Measurements from ENCODE around the gene FBXO21.

FBXO21 gene

DNA sequence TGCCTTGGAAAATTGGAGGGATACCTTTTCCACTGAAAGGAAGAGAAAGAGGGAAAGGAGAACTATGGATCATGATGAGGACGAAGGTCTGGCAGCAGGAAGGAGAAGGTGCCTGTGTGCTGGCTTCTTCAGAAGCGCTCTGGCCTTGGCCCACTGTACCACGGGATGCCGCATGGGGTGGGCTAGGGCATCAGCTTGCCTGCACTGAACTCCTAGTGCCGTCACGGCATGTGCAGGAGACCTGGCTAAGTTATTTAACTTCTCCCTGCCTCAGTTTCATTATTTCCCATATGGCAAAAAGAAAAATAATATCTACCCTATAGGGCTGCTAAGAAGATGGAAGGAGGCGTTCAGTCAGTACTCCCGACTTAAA lies 28.1 kb downstream of the FBXO21 start:
- Histone ChIP-seq H3K9me3 (ENCODE audit: severe bottlenecking) (no peaks in the 10 kb centered on the region), H3K27me3 (ENCODE audit: insufficient read depth, poor library complexity, severe bottlenecking) (no peaks in the 10 kb centered on the region), H3K4me1 (ENCODE audit: insufficient read depth, poor library complexity, severe bottlenecking) (no peaks in the 10 kb centered on the region), H3K36me3 (ENCODE audit: low read depth) (peaks cover 58% of the 10 kb centered on the region), H3K4me3 (ENCODE audit: severe bottlenecking) (no peak overlapping the region), H3K27ac (ENCODE audit: poor library complexity, severe bottlenecking) (no peak overlapping the region)
- DNase-seq (ENCODE audit: low spot score), result no peak
- TF ChIP-seq, protein P1, sequence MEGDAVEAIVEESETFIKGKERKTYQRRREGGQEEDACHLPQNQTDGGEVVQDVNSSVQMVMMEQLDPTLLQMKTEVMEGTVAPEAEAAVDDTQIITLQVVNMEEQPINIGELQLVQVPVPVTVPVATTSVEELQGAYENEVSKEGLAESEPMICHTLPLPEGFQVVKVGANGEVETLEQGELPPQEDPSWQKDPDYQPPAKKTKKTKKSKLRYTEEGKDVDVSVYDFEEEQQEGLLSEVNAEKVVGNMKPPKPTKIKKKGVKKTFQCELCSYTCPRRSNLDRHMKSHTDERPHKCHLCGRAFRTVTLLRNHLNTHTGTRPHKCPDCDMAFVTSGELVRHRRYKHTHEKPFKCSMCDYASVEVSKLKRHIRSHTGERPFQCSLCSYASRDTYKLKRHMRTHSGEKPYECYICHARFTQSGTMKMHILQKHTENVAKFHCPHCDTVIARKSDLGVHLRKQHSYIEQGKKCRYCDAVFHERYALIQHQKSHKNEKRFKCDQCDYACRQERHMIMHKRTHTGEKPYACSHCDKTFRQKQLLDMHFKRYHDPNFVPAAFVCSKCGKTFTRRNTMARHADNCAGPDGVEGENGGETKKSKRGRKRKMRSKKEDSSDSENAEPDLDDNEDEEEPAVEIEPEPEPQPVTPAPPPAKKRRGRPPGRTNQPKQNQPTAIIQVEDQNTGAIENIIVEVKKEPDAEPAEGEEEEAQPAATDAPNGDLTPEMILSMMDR (IDR thresholded peaks at IDR 0.05; ENCODE audit: poor library complexity, severe bottlenecking), result no peak
- ATAC-seq (ENCODE audit: low read depth), result no peak

DNA sequence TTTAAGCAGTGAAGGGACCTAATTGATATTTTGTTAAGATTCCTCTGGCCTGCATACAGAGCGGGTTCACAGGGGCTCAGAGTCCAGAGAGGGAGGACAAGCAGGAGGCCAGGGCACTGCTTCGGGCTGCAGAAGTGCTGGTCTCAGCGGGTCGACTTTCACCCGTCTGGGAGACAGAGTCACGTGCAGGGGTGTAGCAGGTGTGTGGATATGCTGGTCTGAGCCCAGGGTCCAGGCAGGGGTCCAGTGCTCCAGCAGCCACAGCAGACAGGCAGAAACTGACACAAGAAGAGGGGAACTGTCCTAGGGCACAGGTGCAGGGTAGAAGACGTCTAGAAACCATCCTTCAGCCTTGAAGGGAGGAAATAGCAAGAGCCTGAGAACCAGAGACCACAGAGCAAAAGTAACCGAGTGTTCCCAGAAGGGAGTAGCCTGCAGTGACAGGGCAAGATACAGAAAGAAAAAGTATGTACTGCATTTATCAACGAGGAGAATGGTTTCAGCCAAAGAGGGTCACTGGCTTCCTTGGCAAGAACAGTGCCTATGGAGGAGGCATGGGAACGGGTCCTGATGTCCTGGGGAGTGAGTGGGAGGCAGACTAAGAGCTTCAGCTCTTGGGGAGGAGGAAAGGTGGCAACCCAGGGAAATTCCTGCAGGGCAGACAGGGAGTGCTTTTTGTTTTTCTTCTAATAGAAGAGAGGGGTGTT lies 28.7 kb downstream of the FBXO21 start:
- no peaks in the 10 kb centered on the region for H3K4me1 ChIP-seq (ENCODE audit: insufficient read depth, poor library complexity, severe bottlenecking)
- no peak for ATAC-seq (ENCODE audit: low read depth)
- no peaks in the 10 kb centered on the region for H3K27me3 ChIP-seq (ENCODE audit: insufficient read depth, poor library complexity, severe bottlenecking)
- no peak overlapping the region for H3K27ac ChIP-seq (ENCODE audit: poor library complexity, severe bottlenecking)
- no peaks in the 10 kb centered on the region for H3K9me3 ChIP-seq (ENCODE audit: severe bottlenecking)
- TF ChIP-seq, protein P1 (IDR thresholded peaks at IDR 0.05; ENCODE audit: poor library complexity, severe bottlenecking), result no peak
- DNase-seq (ENCODE audit: low spot score), result no peak
- H3K36me3 ChIP-seq (ENCODE audit: low read depth), result peaks cover 54% of the 10 kb centered on the region
- no peak overlapping the region for H3K4me3 ChIP-seq (ENCODE audit: severe bottlenecking)

DNA sequence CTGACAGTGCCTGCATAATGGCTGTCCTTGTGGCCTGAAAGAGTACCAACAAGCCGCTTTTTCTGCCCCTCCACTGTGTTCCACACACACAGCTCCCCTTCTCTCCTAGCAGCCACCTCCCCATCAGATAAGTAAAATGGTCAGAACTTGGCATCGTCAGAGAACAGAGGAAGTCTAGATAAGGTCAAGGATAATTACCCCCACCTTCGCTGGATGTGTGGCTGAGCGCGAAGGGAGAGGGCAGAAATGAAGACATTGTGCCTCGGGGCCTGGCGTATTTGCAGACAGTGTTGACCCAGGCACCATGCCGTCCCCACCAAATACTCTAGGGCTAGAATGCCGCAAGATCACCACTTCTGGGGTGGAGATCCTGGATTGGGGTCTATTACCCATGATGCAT lies 30.6 kb downstream of the FBXO21 start:
- TF ChIP-seq, protein P1 (IDR thresholded peaks at IDR 0.05; ENCODE audit: poor library complexity, severe bottlenecking), result no peak
- H3K36me3 ChIP-seq (ENCODE audit: low read depth), result peaks cover 54% of the 10 kb centered on the region

DNA sequence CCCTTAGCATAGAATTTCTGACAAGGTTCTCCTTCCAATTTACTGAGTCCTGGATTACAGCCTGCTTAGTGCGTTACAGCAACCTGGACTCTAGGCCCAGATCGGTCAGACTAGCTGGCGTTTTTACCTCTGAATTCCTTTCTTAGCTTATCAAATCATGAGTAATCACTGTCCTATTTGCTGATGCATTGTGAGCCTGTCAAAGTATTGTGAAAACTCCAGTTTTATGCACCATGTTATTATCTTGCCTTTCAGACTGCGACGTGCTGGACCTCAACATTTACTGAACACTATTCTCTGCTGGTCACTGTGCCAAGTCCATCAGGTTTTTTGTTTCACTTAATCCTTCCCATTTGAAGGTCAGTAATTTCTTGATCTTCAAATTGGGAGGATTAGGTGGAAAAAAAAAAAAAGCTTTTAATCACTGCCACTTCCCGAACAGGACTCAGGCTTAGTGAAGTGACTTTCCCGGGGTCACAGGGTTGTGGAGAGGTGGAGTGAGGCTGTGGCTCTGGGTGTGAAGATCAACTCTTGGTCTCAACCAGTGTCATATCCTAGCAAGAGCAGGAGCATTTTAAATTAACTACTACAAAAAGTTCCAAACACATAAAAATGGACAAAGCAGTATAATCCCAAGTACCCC lies 31.2 kb downstream of the FBXO21 start:
- DNase-seq (ENCODE audit: low spot score) (no peak), ATAC-seq (ENCODE audit: low read depth) (peak; percentile 55; the same call in 2 of the 3 replicates)
- Histone ChIP-seq H3K36me3 (ENCODE audit: low read depth) (peaks cover 55% of the 10 kb centered on the region), H3K27me3 (ENCODE audit: insufficient read depth, poor library complexity, severe bottlenecking) (no peaks in the 10 kb centered on the region), H3K9me3 (ENCODE audit: severe bottlenecking) (no peaks in the 10 kb centered on the region), H3K4me1 (ENCODE audit: insufficient read depth, poor library complexity, severe bottlenecking) (no peaks in the 10 kb centered on the region), H3K27ac (ENCODE audit: poor library complexity, severe bottlenecking) (no peak overlapping the region), H3K4me3 (ENCODE audit: severe bottlenecking) (no peak overlapping the region)
- TF ChIP-seq, protein P1 (IDR thresholded peaks at IDR 0.05; ENCODE audit: poor library complexity, severe bottlenecking), result no peak

More for the DNA sequence above, 30.6 kb downstream of the FBXO21 start:
- H3K4me3 ChIP-seq (ENCODE audit: severe bottlenecking), result no peak overlapping the region
- no peaks in the 10 kb centered on the region for H3K4me1 ChIP-seq (ENCODE audit: insufficient read depth, poor library complexity, severe bottlenecking)
- no peak overlapping the region for H3K27ac ChIP-seq (ENCODE audit: poor library complexity, severe bottlenecking)
- no peaks in the 10 kb centered on the region for H3K9me3 ChIP-seq (ENCODE audit: severe bottlenecking)
- DNase-seq (ENCODE audit: low spot score), result no peak
- no peaks in the 10 kb centered on the region for H3K27me3 ChIP-seq (ENCODE audit: insufficient read depth, poor library complexity, severe bottlenecking)
- ATAC-seq (ENCODE audit: low read depth), result no peak

DNA sequence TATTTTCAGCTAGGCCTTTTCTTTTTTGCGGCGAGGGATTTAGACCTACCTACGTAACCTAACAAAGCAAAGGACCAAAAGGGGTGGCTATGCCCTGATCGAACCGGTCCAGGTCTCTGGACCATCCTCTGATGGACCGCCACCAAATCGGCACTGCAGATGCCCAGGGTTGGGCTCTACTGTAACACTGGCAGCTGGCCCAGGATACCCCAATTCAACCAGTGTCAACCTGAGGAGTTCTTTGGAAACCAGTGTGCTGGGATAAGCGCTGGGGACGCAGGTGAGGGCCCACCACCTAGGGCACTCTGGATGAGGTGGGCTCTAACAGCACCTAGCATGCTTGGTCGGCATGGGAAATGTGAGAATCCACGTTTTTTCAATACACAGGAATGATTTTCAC lies 32.2 kb downstream of the FBXO21 start:
- TF ChIP-seq, protein P1 (IDR thresholded peaks at IDR 0.05; ENCODE audit: poor library complexity, severe bottlenecking), result no peak
- Histone ChIP-seq H3K4me3 (ENCODE audit: severe bottlenecking) (no peak overlapping the region), H3K4me1 (ENCODE audit: insufficient read depth, poor library complexity, severe bottlenecking) (no peaks in the 10 kb centered on the region), H3K27me3 (ENCODE audit: insufficient read depth, poor library complexity, severe bottlenecking) (no peaks in the 10 kb centered on the region), H3K36me3 (ENCODE audit: low read depth) (peaks cover 57% of the 10 kb centered on the region), H3K9me3 (ENCODE audit: severe bottlenecking) (no peaks in the 10 kb centered on the region), H3K27ac (ENCODE audit: poor library complexity, severe bottlenecking) (no peak overlapping the region)
- DNase-seq (ENCODE audit: low spot score), result no peak
- ATAC-seq (ENCODE audit: low read depth), result no peak

All from RWPE2 (cell line).